Measurements from ENCODE around the gene SRGAP2.
"Not testable (repeated sequence)": the region's sequence is repeated elsewhere in the genome, so short reads cannot be mapped to it uniquely, and the experiment has no call there.

SRGAP2 gene

GRCh38 chr1:206250953-206251681, 47.8 kb downstream of the SRGAP2 start:
- DNase-seq (ENCODE audit: low read depth, low spot score) = not testable (repeated sequence)

GRCh38 chr1:206252680-206253335, 49.5 kb downstream of the SRGAP2 start:
- DNase-seq (ENCODE audit: low read depth, low spot score) = not testable (repeated sequence)
